HG02884 (cell line): ENCODE measurements around the gene UBE2D2.
A peak's percentile ranks its signal among the peaks of the same experiment; 100 is the strongest.

Source experiments
- ATAC-seq: cut with Tn5 transposase; IDR thresholded peaks from one replicate; pipeline ENCODE4 v1.9.1; 2021; ENCODE audit warnings: mild to moderate bottlenecking, moderate library complexity; ENCODE audit not compliant: unreplicated experiment

The UBE2D2 gene

GRCh38 chr5:139646111-139646510 is 85.0 kb downstream of the UBE2D2 start:
- no peak for ATAC-seq

DNA sequence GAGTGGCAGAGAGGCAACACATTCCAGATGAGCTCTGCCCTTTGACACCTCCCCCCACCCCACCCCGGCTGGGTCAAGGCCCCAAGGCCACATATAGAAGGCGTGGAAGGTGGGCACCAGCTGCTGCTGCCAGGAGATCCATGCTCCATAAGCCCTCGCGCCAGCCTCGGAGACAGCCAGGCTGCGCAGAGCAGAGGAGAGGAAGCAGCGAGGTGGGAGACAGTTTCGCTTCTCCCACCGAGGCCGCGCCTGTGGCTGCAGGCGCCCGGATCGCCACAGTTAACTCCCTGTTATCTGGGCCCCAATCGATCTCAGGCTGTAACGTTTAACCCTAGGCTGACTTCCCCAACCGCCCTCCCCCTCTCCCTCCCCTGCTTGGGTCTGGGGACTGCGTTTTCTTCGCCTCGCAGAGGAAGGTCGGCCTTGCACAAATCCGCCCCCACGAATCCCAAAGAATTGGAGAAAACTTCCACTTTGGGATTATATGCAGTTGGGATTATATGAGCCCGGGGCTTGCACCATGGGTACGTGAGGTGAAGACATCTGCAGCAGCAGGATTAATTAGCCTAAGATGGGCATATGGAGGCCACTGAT is 85.9 kb downstream of the UBE2D2 start:
- no peak for ATAC-seq

- ATAC-seq: no peak
Measured at GRCh38 chr5:139647506-139648204, 86.5 kb downstream of the UBE2D2 start.

DNA sequence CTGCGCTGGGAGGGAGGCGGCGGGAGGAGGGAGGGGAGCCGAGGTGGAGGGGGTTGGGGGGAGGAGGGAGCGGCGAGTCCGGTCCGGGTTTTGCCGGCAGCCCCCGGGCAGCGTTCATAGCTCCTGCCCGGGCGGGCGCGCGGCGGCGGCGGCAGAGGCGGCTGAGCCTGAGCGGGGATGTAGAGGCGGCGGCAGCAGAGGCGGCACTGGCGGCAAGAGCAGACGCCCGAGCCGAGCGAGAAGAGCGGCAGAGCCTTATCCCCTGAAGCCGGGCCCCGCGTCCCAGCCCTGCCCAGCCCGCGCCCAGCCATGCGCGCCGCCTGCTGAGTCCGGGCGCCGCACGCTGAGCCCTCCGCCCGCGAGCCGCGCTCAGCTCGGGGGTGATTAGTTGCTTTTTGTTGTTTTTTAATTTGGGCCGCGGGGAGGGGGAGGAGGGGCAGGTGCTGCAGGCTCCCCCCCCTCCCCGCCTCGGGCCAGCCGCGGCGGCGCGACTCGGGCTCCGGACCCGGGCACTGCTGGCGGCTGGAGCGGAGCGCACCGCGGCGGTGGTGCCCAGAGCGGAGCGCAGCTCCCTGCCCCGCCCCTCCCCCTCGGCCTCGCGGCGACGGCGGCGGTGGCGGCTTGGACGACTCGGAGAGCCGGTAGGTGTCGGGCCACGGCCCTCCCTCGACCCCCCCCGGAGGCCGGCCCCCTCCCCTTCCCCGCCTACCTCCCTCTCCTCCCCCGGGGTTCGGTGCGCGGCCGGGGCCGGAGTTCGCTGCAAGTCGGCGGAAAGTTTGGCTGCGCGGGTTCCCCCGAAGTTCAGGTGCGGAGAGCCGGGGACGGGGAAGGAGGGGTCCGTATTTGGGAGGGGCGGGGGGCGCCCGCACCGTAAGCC is 87.3 kb downstream of the UBE2D2 start, which contains the start of gene CXXC5:
Gene CXXC5, plus strand, starts transcription at position 145 of the 877 bp plus-strand sequence. CDS start 32,175 bp downstream, outside the sequence.
- no peak for ATAC-seq

GRCh38 chr5:139649082-139649991 is 88.2 kb downstream of the UBE2D2 start:
- no peak for ATAC-seq

DNA sequence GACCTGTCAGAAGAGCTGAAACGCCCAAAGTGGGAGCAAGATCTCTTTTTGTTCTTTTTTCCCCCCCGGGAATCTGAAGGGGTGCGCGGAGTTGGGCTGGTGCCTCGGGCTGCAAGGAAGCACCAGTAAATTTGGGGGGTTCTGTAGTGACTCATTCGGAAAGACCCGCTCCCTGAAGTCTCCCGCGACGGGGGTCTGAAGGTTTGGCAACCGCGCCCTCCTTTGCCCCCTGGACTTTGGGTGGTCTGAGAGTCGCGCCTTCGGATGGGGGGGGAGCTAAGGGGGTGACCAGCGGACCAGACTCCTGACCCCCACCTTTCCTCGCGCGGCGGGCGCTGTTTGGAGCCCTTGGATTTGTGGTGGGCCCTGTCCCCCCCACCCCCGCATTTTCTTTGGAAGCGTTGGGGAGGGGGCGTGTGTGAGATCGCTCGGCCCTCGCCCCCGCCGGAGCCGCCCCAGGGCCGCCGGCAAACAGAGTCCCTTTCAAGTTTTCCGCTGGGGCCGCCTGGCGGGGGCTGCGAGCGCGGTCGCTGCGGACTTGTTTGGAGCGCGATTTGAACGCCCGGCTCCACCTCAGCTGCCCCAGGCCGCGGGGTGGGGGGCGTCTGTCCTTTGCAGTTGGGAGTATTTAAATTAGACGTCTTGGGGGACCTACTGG is 89.0 kb downstream of the UBE2D2 start:
- no peak for ATAC-seq

GRCh38 chr5:139650689-139651042 is 89.5 kb downstream of the UBE2D2 start:
- no peak for ATAC-seq

DNA sequence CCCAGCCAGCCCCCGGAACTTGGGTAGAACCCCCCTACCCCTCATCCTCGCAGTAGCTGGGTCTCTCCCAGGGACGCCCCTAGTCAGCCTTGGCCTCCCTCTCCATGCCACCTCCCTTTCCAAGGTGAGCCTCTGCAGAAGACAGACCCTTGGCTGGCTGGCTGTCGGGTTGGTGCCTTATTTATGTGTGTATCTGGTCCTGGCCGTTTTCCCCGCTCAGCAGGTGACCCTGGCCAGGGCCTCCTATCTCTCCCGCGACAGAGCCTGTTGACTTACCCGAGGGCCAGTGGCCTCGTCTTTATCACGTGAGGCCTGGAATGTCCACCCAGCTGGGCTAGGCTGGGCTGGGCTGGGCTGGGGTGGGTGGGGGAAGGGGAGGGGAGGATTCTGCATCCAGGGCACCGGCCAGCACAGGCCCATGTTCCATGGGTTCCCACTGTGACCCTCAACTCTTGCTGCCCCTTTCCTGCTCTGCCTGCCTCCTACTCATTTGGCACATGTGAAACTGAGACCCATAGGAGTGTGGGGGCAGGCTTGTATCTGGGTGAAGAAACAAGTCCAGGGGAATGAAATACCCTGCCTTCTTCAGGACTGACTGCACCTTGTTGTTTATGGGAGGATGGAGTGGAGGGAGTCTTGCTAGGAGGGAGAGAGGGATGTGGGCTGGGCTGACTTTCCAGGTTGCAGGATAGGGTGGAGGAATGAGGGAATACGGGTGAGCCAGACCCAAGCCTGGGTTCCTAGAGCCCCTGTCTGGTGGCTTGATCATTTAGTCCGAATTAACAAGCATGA is 90.1 kb downstream of the UBE2D2 start:
- no peak for ATAC-seq

DNA sequence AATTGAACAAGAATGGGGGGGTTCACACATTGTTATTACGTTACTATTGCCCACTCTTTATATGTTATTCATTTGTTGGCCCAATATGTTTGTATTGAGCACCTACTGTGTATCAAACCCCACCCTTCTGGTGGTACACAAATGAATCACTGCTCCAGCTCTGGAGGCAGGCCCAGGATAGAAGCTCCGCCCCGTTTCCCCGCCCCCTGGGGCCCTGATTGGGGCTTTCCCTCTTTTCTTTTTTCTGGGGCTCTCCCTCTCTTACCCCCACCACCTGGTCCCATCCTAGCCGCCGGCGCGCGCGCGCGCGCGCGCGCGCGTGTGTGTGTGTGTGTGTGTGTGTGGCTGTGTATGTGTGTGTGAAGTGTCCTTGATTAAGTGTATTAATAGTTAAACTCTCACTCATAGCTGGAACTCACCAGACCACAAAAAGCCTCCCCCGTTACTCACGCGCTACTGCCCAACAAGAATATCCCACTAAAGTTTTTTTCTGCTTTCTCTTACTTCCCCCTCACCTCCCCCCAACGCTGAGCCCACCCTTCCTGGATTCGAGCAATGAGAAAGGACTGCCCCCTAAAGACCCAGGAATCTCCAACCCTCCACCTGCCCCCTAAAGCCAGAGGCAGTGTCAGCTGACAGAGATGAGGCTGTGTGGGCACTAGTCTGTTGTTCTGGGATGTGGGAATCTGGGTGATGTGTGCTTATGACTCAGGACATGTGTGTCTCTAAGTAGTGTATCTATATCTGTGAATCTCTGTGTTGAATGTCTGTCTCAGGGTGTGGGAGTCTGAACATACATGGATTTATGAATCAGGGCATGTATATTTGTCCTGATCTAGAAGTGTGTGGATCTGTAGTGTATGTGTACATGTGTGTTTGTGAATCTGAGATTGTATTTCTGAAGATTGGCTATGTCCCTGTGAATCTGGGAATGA is 91.0 kb downstream of the UBE2D2 start:
- peak; percentile 37 for ATAC-seq

DNA sequence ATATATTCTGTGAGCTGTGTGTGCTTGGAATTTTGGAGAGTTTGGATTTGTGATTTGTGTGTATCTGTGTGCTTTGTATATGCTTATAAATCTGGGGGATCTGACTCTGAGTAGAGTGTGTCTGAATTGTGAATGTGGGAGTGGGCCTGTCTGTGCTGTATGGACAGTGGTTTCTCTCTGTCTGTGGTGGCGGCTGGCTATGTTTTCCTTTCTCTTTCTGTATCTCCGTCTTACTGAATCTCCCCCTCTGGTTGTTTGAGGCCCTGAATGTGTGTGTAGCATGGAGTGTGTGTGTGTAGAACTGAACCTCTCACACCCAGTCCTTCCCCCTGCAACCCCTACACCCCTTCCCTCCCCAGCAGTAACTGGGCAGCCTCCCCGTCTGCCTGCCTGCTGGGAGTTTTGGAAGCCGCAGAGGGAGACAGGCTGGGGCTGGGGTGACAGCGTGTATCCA is 91.7 kb downstream of the UBE2D2 start:
- peak; percentile 30 for ATAC-seq

- no peak for ATAC-seq
Measured at GRCh38 chr5:139653616-139654015, 92.5 kb downstream of the UBE2D2 start.

- ATAC-seq: no peak
Measured at GRCh38 chr5:139654464-139654863, 93.3 kb downstream of the UBE2D2 start.

GRCh38 chr5:139654871-139655491 is 93.8 kb downstream of the UBE2D2 start:
- no peak for ATAC-seq

DNA sequence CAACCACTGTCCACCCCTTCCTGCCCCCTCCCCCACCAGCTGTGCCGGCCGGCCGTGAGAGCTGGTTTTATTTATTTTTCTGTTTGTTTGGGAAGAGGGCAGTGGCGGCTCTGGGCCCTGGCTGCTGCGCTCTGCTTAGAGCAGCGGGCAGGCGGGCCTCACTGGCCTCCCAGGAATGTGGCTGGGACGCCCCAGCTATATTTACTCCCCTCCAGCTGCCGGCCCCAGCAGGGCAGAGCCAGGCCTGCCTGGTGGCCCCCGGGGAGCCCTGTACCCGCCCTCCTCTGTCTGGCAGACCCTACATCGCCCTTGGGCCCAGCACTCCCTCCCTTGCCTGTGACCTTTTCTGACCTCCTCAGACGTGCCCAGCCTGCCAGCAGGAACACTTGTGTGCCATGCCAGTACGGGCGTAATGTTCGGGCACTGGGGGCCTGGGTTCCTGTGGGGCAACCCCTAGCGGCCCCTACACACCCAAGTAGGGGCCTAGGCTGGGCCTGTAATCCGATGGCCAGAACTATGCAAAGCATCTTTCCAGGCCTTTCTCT is 94.7 kb downstream of the UBE2D2 start:
- ATAC-seq: no peak

GRCh38 chr5:139657363-139658321 is 96.5 kb downstream of the UBE2D2 start:
- no peak for ATAC-seq

DNA sequence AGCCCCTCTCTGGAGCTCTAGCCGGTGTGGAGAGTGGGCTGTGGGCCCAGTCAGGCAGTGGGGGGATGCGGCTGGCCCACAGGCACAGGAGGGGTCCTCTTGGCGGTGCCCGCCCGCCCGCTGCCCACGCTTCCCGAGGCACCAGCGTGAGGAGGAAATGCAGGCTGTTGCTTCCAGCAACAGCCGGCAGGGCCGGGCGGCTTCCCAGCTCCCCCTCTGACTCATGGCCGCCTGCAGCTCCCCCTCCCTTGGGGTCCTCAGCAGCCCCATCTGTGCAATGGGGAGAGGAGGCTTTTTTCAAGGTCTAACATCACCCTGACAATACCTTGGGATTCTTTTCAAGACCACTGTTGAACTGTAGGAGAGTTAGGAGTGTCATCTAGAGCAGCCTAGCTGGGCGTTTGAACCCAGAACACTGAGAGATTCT is 97.4 kb downstream of the UBE2D2 start:
- ATAC-seq: no peak
